TTC549 (cell line): Measurements from ENCODE around the gene STX18.
A peak's percentile ranks its signal among the peaks of the same experiment; 100 is the strongest.

Experiments
- FAIRE-seq: peaks from 2 replicates; lab custom pipeline; 2012; peaks lifted over from hg19 to GRCh38; lab: Jason Lieb, UNC

STX18 gene

DNA sequence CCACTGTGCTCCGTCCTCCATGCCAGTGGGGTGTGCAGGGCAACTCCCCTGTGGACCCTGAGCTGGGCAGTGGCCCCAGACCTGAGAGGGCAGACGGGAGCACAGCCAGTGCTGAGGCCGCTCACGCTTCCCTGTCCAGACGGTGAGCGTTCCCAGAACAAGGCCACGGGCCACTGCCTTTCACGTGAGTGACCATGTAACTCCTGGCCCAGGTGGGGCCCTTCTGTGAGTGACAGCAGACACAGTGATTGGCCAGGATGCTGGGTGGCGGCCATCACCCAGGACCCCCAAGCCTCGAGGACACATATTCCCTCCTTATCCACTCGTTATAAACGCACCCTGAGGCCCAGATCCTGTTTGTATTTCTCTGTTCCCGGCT lies 144.4 kb downstream of the STX18 start:
- FAIRE-seq, result no peak

GRCh38 chr4:4396628-4397440 lies 145.0 kb downstream of the STX18 start:
- FAIRE-seq, result no peak

GRCh38 chr4:4395849-4396627 lies 145.8 kb downstream of the STX18 start:
- no peak for FAIRE-seq

- FAIRE-seq, result no peak
Measured at GRCh38 chr4:4395371-4395770, 146.5 kb downstream of the STX18 start.

DNA sequence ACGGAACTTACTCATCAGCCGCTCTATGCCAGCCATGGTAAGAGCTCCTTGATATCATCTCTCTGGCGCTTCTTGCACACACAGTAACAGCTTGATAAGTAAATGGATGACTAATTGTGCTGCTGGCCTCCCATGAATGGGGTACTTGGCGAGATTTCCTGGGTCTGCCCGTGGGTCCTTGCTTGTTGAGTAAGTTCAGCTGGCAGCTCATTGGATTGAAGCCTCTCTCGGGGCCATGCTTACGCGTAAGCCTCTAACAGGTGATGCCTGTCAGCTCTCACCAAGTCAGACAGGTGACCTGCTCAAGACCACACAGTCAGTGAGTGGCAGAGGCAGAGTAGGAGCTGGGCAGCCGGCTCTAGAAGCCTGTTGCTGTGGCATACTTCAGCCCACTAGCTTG lies 147.2 kb downstream of the STX18 start:
- FAIRE-seq, result no peak

GRCh38 chr4:4392501-4393183 lies 149.2 kb downstream of the STX18 start:
- no peak for FAIRE-seq

DNA sequence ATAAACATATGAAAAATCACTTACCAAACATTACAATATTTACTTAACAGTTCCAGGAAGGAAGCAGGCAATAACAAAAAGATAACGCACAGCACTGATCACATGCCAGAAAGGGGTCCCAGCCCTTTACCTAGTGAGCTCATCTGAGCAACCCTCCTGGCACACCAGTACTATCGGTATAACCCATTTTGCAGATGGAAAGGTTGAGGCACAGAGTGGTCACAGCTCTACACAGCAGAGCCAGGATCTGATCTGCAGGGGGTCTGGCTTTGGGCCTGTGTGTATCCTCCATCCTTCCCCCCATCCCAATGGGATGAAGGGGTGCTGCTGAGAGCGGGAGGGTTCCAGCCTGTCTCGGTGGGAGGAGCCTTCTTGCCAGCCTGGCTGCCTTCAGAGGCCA lies 150.0 kb downstream of the STX18 start:
- FAIRE-seq, result no peak

DNA sequence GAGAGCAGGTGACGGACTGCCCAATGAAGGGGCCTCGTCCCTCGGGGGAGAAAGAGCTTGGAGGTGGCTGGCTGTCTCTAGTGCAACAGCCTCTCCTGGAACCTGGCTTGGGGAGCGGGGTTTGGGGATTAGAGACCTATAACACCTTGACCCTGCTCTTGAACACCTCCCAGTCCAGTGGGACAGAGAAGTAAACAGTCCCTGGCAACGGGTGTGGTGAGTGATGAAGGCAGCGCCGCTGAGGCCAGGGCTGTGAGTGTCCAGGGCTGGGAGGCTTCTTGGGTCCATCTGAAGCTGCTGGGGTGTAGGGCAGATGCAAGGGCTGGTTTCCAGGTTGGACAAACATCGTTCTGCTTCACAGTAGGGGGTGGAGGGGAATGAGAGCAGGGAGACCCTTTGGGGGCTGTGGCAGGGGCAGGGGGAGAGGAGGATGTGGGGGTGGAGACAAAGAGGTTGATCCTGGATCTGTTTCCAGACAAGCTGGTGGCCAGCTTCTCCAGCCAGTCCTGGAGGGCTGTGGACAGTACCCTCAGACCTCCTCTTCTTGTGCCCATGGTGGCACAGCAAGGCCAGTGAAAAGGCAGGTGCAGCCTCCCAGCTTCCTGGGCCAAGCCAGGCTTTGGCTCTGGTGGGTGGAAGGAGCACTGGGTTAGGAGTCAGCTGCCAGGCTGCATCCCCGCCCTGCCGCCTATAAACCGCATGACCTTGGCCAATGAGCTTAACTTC lies 151.2 kb downstream of the STX18 start:
- FAIRE-seq, result no peak

GRCh38 chr4:4390046-4390445 lies 151.8 kb downstream of the STX18 start:
- no peak for FAIRE-seq

DNA sequence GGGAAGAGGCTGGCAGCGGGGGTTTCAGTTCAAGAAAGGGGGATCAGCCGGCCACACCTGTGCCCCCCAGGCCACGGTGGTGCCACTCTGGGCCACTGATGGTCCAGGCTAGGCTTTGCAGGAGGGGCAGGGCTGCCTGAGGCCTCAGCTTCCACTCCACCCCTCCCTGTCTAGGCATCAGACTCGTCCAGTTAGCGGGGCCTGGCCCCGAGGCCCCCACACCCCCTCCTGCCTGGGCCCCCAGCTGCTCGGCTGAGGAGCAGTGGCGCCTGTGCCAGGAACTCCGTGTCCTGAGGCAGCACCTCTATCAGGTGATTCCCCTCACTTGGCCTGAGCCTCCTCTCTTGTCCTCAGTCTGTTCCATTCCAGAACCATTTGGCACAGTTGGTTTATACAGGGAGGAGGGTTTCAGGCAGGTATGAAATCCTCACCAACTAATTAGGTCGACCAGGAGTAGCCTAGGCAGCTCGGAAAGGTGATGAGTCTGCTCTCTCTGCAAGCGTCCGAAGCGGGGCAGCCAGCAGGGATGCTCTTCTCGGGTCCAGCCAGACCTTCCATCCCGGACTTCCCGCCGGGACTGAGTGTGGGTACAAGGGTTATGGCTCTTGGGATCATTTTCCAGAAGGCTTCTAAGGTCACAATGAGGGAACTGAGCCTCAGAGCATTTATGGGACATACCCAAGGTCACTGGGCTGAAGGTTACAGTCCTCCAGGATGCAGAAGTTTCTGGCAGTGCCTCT lies 152.8 kb downstream of the STX18 start:
- FAIRE-seq, result no peak

DNA sequence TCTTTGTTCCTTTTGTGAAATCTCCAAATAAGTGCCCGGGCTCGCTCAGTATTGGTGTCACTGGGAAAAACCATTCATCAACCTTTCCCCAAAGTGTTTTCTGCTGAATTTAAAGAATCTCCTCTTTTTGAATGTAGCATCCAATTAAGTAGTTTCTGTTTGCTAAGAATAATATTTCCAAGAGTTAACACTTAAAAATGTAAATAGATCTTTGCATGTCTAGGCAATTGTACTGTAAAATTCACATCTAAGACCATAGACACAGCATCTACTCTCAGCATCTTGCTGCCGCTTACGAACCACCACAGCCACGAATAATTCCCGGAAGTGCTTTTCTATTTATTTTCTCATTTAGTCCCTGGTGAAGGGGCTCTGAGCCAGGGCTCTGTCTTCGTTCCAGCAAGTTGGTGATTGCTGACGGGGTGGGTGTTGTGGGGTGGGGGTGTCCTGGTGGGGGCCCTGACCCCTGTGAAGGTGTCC lies 153.5 kb downstream of the STX18 start:
- FAIRE-seq, result no peak

GRCh38 chr4:4387531-4388310 lies 154.1 kb downstream of the STX18 start:
- FAIRE-seq, result no peak

DNA sequence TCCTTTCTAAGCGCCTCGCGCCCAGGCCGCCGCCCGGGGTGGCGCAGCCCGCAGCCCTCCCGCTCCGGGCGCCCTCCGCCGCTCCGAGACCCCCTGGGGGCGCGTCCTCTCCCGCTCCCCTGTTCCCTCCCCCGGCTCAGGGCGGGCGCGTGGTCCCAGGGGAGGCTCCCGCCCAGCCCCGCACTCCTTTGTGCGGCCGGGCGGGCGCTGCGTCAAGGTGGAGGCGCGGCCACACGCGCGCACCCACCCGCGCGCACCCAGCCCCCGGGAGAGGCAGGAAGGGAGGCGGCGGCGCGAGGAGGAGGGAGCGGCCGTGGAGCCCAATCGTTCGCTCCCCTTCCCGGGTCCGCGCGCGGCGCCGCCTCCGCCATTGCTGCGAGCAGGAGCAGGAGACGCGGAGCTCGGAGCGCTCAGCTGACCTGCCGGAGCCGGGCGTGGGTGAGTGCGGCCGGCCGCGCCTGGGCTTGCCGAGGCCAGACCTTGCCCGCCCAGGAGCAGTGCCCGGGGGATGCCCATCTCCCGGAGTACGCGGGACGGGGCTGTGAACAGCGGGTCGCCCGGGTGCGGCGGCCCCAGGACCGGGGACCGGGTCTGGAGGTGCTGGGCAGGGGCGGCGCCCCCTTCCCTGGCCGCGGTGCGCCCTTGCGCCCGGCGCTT lies 155.0 kb downstream of the STX18 start, which contains the start of gene NSG1:
Gene NSG1, plus strand, starts transcription at position 367 of the 657 bp plus-strand sequence. CDS start 528 bp downstream, outside the sequence.
- FAIRE-seq, result no peak

- no peak for FAIRE-seq
Measured at GRCh38 chr4:4386296-4386735, 155.5 kb downstream of the STX18 start.

GRCh38 chr4:4385729-4386295 lies 156.0 kb downstream of the STX18 start:
- no peak for FAIRE-seq

GRCh38 chr4:4384837-4385236 lies 157.0 kb downstream of the STX18 start:
- peak; percentile 41 for FAIRE-seq

- no peak for FAIRE-seq
Measured at GRCh38 chr4:4383085-4383484, 158.8 kb downstream of the STX18 start.

DNA sequence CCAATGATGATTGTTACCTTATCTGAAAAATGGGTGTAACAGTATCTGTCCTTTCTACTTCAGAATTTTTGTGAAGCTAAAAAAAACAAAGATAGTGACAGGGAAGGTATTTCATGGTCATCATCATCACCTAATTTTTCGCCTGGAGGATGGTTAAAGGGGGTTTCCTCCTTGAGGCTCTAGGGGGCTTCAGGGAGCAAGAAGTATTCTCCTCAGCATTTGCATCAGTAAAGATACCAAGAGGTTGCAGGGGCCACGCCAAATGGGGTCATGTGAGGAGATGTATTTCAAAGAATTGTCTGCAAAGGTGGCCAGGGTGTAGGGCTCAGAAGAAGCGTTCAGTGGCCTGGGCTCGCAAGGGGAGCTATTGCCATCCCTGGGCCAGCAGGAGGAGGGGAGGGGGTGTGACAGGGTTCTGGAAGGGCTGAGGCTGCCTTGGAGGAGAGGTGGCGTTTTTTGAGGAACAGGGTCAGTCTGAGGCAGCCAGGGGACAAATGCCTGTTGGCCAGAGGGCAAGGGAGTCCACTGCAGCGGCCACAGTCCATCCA lies 162.2 kb downstream of the STX18 start:
- FAIRE-seq, result no peak

DNA sequence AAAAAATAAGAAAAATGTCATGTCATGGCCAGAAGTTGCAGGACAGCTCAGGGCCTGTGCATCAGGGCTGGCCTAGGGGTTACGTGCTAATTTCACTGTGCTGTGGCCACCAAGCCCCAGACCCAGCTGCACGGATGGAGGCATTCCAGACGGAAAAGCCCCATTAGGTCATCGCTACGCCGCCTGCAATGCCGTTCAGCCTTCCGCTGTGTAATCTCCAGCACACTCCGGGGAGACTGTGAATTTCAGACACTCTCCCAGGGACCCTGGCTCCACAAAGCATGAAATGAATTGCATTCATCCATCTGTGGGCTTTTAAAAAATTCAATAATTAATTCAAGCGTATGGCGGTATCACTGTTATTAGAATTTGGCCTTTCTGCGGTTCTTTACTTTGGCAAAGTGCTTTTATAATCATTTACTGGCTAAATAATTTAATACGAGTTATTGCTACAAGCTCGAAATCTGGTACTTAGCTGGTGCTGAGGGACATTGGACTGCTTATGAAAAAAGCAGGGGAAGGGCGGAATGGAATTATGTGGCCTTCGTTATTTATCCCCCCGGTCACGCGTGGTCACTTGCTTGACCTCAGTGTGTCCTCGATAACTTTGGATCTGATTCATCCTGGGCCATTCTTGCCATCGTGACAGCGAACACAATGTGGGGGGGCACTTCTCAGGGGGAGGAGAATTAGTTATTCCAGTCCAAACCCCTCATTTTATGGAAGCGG lies 164.0 kb downstream of the STX18 start:
- no peak for FAIRE-seq
